Amniotic epithelial cell (primary cell): ENCODE results near the gene SYT2.
"Not testable (repeated sequence)": the region's sequence is repeated elsewhere in the genome, so short reads cannot be mapped to it uniquely, and the experiment has no call there.

Experiments used
- DNase-seq: peaks from one replicate; pipeline ENCODE4 v3.0.0-alpha.2; 2010; ENCODE audit warnings: low read depth

SYT2 gene

GRCh38 chr1:202545647-202546303 is 164.5 kb downstream of the SYT2 start:
- not testable (repeated sequence) for DNase-seq

GRCh38 chr1:202544766-202545449 is 165.3 kb downstream of the SYT2 start:
- DNase-seq, result not testable (repeated sequence)

DNA sequence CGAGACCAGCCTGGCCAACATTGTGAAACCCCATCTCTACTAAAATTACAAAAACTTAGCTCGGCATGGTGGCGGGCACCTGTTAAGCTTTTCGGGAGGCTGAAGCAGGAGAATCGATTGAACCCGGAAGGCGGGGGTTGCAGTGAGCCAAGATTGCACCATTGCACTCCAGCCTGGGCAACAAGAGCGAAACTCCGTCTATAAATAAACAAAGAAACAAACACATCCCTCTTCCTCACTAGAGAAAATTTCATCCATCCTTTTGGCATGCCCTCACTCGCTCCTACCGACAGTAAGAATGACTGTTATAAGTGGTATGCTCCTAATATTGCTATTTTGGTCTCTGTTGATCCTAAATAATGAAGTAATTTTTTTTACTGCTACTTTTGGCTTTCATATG is 166.7 kb downstream of the SYT2 start:
- DNase-seq, result not testable (repeated sequence)

DNA sequence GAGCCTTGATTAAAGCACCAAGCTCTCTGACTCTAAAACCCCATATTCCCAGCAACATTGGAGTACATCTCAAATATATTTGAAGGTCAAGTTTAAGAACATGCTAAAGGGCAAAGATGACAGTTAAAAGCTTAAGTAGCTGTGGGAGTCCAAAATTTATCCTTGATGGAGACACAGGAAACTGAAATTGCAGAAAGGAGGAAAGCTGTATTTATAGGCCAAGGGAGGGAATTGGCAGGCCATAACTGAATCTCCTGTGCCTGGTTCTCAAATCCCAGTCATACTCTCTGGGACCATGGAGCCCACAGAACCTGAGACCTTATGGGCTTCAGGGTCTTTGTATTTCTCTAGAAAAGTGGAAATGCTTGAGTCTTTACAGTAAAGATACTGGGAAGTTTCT is 167.8 kb downstream of the SYT2 start:
- DNase-seq, result not testable (repeated sequence)

- not testable (repeated sequence) for DNase-seq
Observed at GRCh38 chr1:202540858-202541257, 169.4 kb downstream of the SYT2 start.
